Stimulated activated CD4-positive, alpha-beta T cell treated with anti-CD3 and anti-CD28 coated beads, Interleukin-1b, Interleukin-23, amount 100 ng/mL, for 1 hour (primary cell): ENCODE measurements around the gene GFOD2.
"Not testable (repeated sequence)": the region's sequence is repeated elsewhere in the genome, so short reads cannot be mapped to it uniquely, and the experiment has no call there.

ENCODE experiments used
- DNase-seq, 2 donors: peaks; one replicate each; pipeline ENCODE4 v3.0.0-alpha.2; 2020; ENCODE audit warnings: low read depth in 2 of 2

The GFOD2 gene

DNA sequence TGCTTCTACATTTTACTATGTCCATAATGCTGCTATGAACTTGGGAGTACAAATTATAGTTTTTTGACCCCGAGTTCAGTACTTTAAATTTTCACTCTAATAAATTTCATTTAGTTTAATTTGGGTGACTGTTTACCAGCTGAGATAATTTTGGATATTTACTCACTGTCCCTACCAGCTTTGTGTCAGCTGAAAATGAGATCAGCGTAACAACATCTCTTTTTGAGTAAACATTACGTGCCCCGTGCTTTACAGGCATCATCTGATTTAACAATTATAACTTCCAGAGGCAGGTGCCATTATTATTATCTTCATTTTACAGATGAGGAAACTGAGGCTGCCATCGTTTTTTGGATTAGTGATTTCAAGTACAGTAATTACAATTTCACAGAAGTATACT, 15.0 kb downstream of the GFOD2 start:
- DNase-seq: no peak

DNA sequence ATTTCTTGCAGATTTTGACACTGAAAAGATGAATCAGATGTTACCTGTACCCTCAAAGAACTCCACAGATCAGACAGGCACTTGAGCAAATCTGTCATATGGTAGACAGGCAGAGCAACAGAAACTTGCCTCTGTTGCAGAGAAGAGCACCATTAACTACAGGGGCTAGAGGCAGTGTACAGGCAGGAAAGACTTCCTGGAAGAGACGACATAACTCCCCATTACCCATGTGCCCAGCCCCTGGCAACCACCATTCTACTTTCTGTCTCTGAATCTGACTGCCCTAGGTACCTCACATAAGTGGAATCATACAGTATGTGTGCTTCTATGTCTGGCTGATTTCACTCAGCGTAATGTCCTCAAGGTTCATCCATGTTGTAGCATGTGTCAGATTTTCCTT, 15.5 kb downstream of the GFOD2 start:
- no peak for DNase-seq

DNA sequence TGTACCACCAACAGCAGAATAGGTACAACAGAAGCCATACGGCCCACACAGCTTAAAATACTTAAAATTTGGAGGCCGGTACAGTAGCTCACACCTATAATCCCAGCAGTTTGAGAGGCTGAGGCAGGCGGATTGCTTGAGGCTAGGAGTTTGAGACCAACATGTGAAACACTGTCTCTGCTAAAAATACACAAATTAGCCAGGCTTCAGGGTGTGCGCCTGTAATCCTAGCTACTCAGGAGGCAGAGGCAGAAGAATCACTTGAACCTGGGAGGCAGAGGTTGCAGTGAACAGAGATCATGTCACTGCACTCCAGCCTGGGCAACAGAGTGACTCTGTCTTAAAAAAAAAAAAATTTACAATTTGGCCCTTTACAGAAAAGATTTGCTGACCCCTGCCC, 17.0 kb downstream of the GFOD2 start:
- DNase-seq: no peak

DNA sequence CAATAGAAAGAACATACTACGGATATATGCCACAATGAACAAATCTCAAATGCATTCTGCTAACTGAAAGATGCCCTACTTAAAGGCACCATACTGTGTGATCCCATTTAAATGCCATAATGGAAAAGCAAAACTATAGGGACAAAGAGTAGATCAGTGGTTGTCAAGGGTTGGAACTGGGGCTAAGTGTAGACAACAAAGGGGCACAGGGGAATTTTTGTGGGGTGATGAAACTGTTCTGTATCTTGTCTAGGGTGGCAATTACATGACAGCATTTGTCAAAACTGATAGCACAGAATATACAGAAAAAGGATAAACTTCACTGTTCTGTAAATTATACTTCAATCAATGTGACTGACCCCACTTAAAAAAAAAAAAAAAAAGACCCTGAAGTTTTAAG, 17.7 kb downstream of the GFOD2 start:
- no peak for DNase-seq

DNA sequence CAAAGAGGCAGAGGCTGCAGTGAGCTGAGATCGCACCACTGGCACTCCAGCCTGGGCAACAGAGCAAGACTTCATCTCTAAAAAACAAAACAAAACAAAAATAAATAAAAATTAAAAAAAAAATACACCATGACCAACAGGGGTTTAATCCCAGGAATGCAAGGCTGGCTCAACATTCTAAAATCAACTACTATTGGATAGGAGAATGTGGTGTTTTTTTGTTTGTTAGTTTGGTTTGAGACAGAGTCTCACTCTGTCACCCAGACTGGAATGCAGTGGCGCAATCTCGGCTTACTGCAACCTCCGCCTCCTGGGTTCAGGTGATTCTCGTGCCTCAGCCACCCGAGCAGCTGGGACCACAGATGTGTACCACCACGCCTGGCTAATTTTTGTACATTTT, 19.9 kb downstream of the GFOD2 start:
- DNase-seq: no peak

DNA sequence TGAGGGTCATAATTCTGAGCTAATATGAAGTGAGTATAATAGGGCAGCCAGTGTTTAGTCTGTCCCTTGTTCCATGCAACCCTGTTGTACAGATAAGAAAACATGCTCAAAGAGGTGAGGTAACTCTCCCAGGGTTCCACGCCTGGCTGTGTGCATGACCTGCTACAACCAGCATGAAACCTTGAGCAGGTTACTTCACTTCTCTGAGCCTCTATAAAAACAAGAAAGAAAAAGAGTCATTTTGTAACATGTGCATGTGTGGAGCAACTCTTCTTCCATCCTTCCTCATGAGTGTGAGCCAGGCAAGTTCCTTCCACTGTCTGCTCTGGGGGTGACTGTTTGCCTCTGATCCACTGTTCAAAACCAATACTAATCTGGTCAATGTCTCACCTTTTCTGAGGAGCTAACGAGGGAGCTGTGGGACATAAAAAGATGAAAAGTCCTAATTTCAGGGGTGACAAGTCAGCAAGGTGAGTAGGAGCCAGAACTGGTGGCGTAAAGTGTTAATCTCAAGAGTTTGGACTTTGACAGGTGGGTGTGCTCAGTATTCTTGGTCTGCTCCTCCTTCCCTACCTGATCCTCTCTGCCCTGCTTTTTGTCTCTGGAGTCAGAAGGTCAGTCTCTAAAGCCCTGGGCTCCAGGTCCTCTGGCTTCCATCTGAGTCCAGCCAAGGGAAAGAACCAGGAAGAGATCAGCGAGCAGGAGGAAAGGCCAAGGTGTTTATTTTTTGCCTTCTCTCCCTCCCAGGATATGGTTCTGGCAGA, 21.5 kb downstream of the GFOD2 start:
- DNase-seq: no peak

DNA sequence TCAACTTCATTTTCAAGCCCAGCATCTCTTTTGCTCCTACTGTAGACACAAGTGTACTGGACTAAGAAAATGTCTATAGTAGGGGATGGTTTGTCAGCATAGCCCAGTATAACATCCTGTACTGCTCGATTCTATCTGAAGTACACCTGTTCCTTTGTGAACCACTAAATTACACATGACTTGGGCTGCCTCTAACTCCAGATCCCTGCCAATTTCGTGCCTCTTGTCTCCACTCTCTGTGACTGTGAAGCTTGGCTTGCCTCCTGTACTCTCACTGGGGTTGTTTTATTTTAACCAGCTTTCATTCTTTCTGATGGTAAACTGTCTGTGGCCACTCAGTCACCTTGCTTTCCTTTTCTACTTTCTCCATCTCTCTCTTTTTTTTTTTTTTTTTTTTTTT, 24.5 kb downstream of the GFOD2 start:
- no peak for DNase-seq

DNA sequence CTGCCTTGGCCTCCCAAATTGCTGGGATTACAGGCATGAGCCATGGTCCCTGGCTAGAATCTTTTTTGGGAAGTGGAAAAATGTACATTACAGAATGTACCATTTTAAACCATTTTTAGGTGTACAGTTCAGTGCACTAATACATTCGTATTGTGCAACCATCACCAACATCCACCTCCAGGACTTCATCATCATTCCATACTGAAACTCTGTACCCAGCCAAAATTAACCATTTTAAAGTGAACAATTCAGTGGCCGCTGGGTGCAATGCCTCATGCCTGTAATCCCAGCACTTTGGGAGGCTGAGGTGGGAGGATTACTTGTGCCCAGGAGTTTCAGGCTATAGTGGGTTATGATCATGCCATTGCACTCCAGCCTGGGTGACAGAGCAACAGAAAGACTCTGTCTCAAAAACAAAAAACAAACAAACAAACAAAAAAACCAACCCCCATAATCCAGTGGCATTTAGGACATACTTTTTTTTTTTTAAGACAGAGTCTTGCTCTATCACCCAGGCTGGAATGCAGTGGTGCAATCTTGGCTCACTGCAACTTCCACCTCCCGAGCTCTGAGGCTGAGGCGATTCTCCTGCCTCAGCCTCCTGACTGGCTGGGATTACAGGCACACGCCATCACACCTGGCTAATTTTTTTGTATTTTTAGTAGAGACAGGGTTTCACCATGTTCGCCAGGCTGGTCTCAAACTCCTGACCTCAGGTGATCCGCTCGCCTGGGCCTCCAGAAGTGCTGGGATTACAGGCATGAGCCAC, 25.4 kb downstream of the GFOD2 start:
- not testable (repeated sequence) for DNase-seq

DNA sequence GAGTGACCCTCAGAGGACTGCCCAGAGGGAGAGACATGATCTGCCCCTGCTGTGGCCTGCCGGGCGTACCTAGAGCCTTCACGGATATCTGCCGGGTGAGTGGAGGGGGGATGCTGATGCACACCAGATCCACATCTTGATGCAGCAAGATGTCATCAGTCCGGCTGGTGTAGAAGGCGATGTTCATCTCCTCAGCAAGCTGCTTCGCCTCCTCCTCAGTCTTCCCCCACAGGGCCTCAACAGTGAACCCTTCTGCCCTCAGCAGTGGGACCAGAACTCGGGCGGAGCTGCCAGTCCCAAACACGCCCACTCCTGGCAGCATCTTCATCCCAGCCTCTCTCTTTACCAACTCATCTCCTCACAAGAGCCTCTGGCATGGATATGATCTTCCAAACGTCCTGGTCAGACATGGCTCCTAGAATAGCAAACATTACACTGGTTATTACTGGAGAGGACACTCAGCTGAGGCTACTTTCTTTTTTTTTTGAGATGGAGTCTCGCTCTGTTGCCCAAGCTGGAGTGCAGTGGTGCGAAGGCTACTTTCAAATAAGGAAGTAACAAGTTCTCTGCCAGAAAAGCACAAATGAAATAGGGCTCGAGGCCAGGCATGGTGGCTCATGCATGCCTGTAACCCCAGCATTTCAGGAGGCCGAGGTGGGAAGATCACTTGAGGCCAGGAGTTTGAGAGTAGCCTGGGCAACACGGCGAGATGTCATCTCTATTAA, 33.6 kb downstream of the GFOD2 start:
- no peak for DNase-seq

DNA sequence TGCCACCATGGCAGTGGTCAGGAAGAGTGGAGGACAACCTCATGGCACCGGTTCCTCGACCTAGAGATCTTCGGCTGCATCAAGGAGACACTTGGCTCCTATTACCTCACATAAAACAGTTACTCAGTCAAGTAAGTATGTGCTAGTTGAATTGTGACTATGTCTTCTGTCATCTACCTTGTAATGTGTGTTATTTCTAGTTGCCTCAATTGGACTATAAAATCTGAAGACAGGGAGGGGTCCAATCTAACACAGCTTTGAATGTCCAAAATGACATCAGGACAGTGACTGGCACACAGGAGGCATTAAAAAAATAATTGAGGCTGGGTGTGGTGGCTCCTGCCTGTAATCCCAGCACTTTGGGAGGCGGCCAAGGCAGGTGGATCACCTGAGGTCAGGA, 35.3 kb downstream of the GFOD2 start:
- DNase-seq: no peak

DNA sequence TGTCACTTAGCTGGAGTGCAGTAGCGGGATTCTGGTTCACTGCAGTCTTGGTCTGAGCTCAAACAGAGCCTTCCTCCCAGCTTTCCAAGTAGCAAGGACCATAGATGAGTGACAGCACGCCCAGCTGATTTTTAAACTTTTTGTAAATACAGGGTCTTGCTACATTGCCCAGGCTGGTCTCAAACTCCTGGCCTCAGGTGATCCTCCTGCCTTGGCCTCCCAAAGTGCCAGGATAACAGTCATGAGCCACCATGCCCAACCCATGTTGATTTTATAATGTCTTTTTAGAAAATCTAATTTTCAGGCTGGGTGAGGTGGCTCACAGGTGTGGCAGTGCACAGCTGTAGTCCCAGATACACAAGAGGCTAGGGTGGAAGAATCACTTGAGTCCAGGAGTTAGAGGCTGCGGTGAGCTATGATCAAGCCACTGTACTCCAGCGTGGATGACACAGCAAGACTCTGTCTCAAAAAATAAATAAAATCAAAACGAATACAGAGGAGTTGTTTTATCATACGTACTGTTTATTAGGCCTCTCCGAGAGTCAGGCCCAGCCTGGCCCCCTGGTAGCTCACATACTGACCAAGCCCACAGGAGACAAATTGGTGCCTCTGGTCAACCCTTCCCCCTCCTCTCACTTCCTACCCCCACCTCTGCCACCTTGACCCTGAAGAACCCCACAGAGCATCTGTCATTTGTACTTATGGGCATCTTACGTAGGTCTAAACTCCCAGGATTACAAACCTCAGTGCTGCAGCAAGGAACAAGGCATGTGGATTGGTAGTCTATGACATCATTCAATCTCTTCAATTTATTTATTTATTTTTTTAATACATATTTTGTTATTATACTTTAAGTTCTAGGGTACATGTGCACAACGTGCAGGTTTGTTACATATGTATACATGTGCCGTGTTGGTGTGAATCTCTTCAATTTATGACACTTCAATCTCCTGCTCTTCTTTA, 38.9 kb downstream of the GFOD2 start:
- DNase-seq: no peak

DNA sequence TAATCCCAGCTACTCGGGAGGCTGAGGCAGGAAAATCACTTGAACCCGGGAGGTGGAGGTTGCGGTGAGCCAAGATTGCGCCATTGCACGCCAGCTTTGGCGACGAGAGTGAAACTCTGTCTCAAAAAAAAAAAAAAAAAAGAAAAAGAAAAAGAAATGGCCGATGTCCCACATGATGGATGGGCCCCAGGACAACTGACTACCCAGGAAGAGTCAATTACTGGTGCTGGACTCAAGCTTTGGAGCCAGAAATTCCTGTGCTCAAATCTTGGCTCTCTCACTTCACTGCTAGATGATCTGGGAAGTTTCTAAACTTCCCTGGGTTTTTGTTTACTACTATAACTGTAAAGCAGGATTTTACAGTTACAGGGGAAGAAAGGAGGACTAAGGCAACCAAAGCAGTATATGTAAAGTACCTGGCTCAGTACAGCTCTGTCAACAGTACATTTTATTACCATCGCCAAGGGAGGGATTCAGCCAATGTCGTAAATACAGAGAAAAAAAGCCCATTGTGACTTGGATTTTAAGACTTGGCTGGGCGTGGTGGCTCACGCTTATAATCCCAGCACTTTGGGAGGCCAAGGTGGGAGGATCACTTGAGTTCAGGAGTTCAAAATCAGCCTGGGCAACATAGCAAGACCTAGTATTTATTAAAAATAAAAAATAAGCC, 40.6 kb downstream of the GFOD2 start:
- no peak for DNase-seq

DNA sequence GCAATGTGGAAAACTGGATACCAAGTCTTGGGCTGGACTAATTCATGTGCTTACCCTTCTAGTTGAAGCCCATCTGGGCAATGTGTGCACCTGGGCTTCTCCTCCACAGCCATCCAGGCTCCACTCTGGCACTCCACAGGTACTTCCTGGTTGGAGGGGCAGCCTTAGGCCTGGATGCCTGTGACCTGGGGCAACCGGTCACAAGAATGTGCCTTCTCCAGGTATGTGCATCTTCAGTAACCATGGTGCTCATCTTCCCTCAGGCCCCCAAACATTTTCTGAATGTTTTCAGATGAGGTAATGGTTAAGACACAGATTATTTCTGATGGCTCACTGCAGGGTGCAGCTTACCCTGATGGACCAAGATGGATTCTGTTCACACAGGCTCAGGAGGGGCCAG, 41.4 kb downstream of the GFOD2 start:
- no peak for DNase-seq

DNA sequence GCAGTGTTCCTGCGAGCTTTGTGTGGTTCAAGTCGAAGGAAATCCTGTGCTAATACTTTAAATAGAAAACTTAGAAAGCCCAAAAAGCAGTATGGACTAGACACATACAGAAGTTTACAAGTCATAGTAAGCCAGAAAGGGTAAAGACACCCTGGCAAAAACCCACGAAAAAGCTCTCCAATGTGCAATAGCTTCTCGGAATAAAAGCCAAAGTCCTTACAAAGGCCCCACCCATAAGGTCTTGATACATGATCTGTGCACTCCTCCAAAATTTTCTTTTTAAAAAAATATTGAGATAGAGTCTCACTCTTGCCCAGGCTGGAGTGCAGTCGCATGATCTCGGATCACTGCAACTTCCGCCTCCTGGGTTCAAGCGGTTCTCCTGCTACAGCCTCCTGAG, 42.2 kb downstream of the GFOD2 start:
- no peak for DNase-seq

DNA sequence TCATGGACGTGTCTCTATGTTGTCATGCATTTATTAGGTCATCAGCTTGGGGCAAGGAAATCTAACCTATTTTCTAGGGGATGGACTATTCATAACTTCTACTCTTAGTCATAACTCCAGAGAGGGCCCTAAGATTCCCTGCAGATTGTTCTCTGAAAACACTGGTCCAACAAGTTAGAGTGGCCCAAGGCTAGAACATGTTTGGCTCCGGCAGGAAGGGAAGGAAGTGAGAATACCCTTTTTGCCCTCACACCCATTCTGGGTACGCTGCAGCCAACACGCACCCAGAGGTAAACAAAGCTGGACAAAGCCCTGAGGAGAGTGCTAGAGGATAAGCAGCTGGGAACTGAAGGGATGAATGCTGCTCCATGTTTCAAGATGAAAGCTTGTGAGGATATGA, 42.6 kb downstream of the GFOD2 start:
- no peak for DNase-seq

DNA sequence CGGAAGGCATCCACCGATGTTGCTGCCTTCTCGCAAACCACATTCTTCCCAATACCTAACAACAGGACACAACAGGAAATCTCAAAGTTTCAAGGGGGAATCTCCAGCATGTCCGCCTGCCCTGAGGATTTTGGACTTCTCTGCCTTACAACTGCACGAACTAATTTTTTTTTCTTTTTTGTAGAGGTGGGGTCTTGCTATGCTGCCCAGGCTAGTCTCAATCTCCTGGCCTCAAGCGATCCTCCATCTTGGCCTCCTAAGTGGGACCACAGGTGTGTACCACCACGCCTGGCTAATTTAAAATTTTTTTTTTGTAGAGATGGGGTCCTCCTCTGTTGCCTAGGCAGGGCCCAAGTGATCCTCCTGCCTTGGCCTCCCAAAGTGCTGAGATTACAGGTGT, 43.1 kb downstream of the GFOD2 start:
- DNase-seq: no peak

DNA sequence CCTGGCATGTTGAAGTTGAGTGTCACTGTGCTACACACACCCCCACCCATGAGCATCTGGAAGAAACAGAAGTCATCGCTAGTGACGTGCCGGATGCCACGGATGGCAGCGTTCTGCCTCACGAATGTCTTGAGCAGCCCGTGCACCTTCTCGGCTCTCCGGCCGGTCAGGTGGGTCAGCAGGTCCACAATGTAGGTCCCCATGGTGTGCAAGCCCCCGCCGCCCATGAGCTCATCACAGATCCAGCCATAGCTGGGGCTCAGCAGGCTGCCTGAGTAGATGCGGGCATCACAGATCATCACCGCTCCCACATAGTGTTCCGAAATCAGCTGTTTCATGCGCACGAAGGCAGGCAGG, 43.6 kb downstream of the GFOD2 start:
- DNase-seq: no peak

DNA sequence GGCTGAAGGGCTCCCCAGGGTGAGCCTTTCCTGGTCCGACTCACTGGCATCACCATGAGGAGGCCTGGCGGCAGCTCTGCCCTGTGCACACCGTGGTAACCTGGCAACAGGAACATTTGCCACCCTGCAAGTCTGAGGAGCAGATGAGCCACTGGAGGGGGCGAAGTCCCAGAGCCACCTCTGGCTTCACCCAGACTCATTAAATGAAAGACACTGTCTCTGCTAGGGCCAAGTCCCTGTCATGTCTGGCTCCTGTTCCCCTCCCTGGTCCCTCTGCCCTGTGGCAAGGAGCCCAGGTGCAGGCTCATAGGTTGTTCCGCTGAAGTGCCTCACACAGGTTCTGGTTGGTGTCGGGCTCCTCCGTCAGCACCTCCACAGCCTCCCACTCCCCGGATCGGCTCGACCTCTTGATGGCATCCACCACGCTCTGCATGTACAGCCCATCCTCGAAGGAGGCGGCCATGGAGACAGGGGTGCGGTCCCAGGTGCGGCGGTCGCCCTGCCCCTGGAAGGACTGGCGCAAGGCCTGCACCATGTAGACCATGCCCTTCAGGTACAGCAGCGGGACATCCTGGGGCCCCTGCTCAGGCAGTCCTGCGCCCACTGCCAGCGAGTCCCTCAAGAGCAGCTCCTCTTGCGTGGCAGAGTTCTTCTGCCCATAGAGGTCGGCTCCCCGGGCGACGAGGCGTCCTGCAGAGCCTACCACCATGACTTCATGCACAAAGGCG, 44.1 kb downstream of the GFOD2 start:
- DNase-seq: no peak

DNA sequence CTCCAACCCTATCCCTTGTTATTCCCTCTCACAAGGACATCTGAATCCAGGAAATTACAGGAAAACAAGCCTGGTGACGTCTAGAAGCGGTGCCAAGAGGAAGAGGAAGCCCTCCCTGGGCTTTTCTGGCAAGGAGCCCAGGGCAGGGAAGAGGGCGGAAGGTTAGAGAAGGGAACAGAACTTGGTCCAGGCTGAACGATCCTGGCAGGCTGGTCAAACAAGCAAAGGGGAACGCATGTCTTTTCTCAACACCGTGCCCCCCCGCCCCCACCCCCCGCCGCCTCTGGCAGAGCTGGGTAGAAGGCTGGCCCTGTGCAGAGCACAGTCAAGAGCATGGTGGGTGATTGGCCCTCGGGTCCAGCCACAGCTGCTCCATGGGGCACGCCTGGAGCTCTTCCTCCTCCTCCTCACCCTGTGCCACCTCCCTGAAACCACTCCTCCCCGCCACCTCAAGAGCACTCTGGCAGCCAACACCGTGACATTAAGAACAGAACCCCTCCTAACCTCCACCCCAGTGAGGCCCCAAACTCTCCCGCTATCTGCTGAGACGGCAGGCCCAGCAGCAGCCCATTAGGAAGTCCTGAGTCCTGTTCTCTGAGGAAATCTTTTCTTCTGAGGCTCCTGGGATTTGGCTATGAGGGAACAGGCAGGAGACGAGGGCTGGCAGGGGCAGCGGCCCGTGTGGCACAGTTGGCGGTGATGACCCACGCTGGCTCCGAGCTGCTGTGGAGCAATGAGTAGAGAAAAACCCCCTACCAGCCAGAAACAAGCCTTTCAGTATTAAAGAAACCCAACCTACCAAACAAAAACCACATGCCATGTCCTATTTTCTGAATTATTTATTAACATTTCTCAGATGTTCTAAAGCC, 45.2 kb downstream of the GFOD2 start:
- DNase-seq: no peak
